IPS DF 6.9 (cell line): ENCODE measurements around the gene TUNAR.

ENCODE experiments used
- DNase-seq: peaks from one replicate; pipeline ENCODE4 v3.0.0-alpha.2; 2013; ENCODE audit warnings: low read depth, low spot score
- H3K27ac ChIP-seq: one replicate; pipeline ENCODE4 v1.5.1; 2013; ENCODE audit warnings: low read length, control low read depth
- H3K27me3 ChIP-seq: 2 replicates; pipeline ENCODE4 v1.6.1; 2013; ENCODE audit warnings: mild to moderate bottlenecking, low read length; ENCODE audit not compliant: control insufficient read depth, insufficient read depth
- H3K36me3 ChIP-seq: 2 replicates; pipeline ENCODE4 v1.6.1; 2013; ENCODE audit warnings: low read length; ENCODE audit not compliant: control insufficient read depth, insufficient read depth
- H3K4me1 ChIP-seq: 2 replicates; pipeline ENCODE4 v1.6.1; 2013; ENCODE audit warnings: low read length; ENCODE audit not compliant: control insufficient read depth, insufficient read depth
- H3K4me3 ChIP-seq: 2 replicates; pipeline ENCODE4 v1.5.1; 2013; ENCODE audit warnings: mild to moderate bottlenecking, low read length
- H3K9me3 ChIP-seq: 2 replicates; pipeline ENCODE4 v1.6.1; 2013; ENCODE audit warnings: low read length, inconsistent platforms; ENCODE audit not compliant: control insufficient read depth, insufficient read depth
- WGBS: extraction: QIAGEN DNeasy Blood & Tissue Kit; methylation state at CpG from one replicate; pipeline ENCODE4 v1.1.7; 2013; ENCODE audit warnings: mixed read lengths, missing lambda C conversion rate; ENCODE audit not compliant: insufficient read length, insufficient coverage; 5-methylcytosine and 5-hydroxymethylcytosine counted together

Gene TUNAR

GRCh38 chr14:95889236-95889979, 12.8 kb downstream of the TUNAR start:
- WGBS: no CpG with 5 or more reads among the region's 11 CpGs

GRCh38 chr14:95891742-95892141, 15.1 kb downstream of the TUNAR start:
- H3K27ac ChIP-seq: no peak overlapping the region
- no peaks in the 10 kb centered on the region for H3K27me3 ChIP-seq
- no peak for DNase-seq
- no peaks in the 10 kb centered on the region for H3K36me3 ChIP-seq
- no CpG with 5 or more reads among the region's 3 CpGs for WGBS
- H3K9me3 ChIP-seq: no peaks in the 10 kb centered on the region
- H3K4me1 ChIP-seq: peaks cover 5% of the 10 kb centered on the region
- H3K4me3 ChIP-seq: no peak overlapping the region

More at GRCh38 chr14:95889236-95889979, 12.8 kb downstream of the TUNAR start:
- no peaks in the 10 kb centered on the region for H3K27me3 ChIP-seq
- H3K4me1 ChIP-seq: no peaks in the 10 kb centered on the region
- H3K4me3 ChIP-seq: no peak overlapping the region
- no peak overlapping the region for H3K27ac ChIP-seq
- H3K36me3 ChIP-seq: no peaks in the 10 kb centered on the region
- DNase-seq: no peak
- H3K9me3 ChIP-seq: no peaks in the 10 kb centered on the region

- no peak overlapping the region for H3K27ac ChIP-seq
These were observed 15.5 kb downstream of the TUNAR start for GRCh38 chr14:95892142-95892541.

GRCh38 chr14:95895720-95896119, 19.1 kb downstream of the TUNAR start:
- Histone ChIP-seq H3K27ac (no peak overlapping the region), H3K9me3 (no peaks in the 10 kb centered on the region), H3K4me1 (peaks cover 5% of the 10 kb centered on the region), H3K4me3 (no peak overlapping the region), H3K36me3 (no peaks in the 10 kb centered on the region), H3K27me3 (no peaks in the 10 kb centered on the region)
- DNase-seq: peak; percentile 54
- no CpG with 5 or more reads among the region's 10 CpGs for WGBS

More at GRCh38 chr14:95892142-95892541, 15.5 kb downstream of the TUNAR start:
- no peaks in the 10 kb centered on the region for H3K27me3 ChIP-seq
- H3K36me3 ChIP-seq: no peaks in the 10 kb centered on the region
- peaks cover 5% of the 10 kb centered on the region for H3K4me1 ChIP-seq
- DNase-seq: no peak
- WGBS: no CpG with 5 or more reads among the region's 11 CpGs
- H3K4me3 ChIP-seq: no peak overlapping the region
- H3K9me3 ChIP-seq: no peaks in the 10 kb centered on the region

- WGBS: no CpG with 5 or more reads among the region's 7 CpGs
- peaks cover 5% of the 10 kb centered on the region for H3K4me1 ChIP-seq
- DNase-seq: no peak
- no peak overlapping the region for H3K4me3 ChIP-seq
- no peak overlapping the region for H3K27ac ChIP-seq
- no peaks in the 10 kb centered on the region for H3K36me3 ChIP-seq
- no peaks in the 10 kb centered on the region for H3K27me3 ChIP-seq
- no peaks in the 10 kb centered on the region for H3K9me3 ChIP-seq
These were observed 20.0 kb downstream of the TUNAR start for GRCh38 chr14:95896498-95897135.

- Histone ChIP-seq H3K4me3 (no peak overlapping the region), H3K27ac (no peak overlapping the region), H3K36me3 (no peaks in the 10 kb centered on the region), H3K27me3 (no peaks in the 10 kb centered on the region), H3K4me1 (peaks cover 5% of the 10 kb centered on the region), H3K9me3 (no peaks in the 10 kb centered on the region)
- WGBS: no CpG with 5 or more reads among the region's 3 CpGs
- no peak for DNase-seq
These were observed 20.6 kb downstream of the TUNAR start for GRCh38 chr14:95897280-95897679.

- Histone ChIP-seq H3K36me3 (no peaks in the 10 kb centered on the region; the same call in 1 of the 2 replicates), H3K27ac (no peak overlapping the region), H3K4me1 (peaks cover 3% of the 10 kb centered on the region), H3K4me3 (no peak overlapping the region), H3K27me3 (no peaks in the 10 kb centered on the region), H3K9me3 (no peaks in the 10 kb centered on the region)
- DNase-seq: no peak
- no CpG with 5 or more reads among the region's 6 CpGs for WGBS
These were observed 24.4 kb downstream of the TUNAR start for GRCh38 chr14:95901054-95901453.

GRCh38 chr14:95902273-95902826, 25.7 kb downstream of the TUNAR start:
- H3K27me3 ChIP-seq: no peaks in the 10 kb centered on the region
- DNase-seq: no peak

GRCh38 chr14:95903165-95903564, 26.5 kb downstream of the TUNAR start:
- no peaks in the 10 kb centered on the region for H3K4me1 ChIP-seq
- no peaks in the 10 kb centered on the region; the same call in 1 of the 2 replicates for H3K36me3 ChIP-seq
- no peaks in the 10 kb centered on the region for H3K27me3 ChIP-seq
- no peak overlapping the region for H3K27ac ChIP-seq
- no peak overlapping the region for H3K4me3 ChIP-seq
- H3K9me3 ChIP-seq: no peaks in the 10 kb centered on the region
- WGBS: no CpG with 5 or more reads among the region's 5 CpGs
- no peak for DNase-seq

More at GRCh38 chr14:95902273-95902826, 25.7 kb downstream of the TUNAR start:
- H3K4me3 ChIP-seq: no peak overlapping the region
- no CpG with 5 or more reads among the region's 10 CpGs for WGBS
- no peaks in the 10 kb centered on the region for H3K9me3 ChIP-seq
- H3K27ac ChIP-seq: no peak overlapping the region
- H3K36me3 ChIP-seq: no peaks in the 10 kb centered on the region; the same call in 1 of the 2 replicates
- H3K4me1 ChIP-seq: no peaks in the 10 kb centered on the region

- Histone ChIP-seq H3K4me3 (no peak overlapping the region), H3K9me3 (no peaks in the 10 kb centered on the region), H3K27me3 (no peaks in the 10 kb centered on the region), H3K4me1 (no peaks in the 10 kb centered on the region), H3K27ac (no peak overlapping the region), H3K36me3 (no peaks in the 10 kb centered on the region; the same call in 1 of the 2 replicates)
- WGBS: no CpG with 5 or more reads among the region's 4 CpGs
- DNase-seq: no peak
These were observed 27.0 kb downstream of the TUNAR start for GRCh38 chr14:95903616-95904107.
